Natural killer cell (primary cell): Measurements from ENCODE around the gene UST. TPM values are rescaled to one million over a fixed set of nuclear protein-coding genes. Genes with fewer than 3 reads are reported as not detected.
"Not testable (repeated sequence)": the region's sequence is repeated elsewhere in the genome, so short reads cannot be mapped to it uniquely, and the experiment has no call there.

ENCODE experiments used
- ATAC-seq, 3 donors: fragments of 150-1000 bp in 2 of 3; fragments of 200-7000 bp in 1 of 3; cut with Tn5 transposase; 1 replicate in 1 of 3; 2 replicates in 2 of 3; pipeline ENCODE4 v1.10.0; 2021; ENCODE audit warnings: mild to moderate bottlenecking in 2 of 3, moderate library complexity in 2 of 3
- DNase-seq, 2 donors: peaks; one replicate each; pipeline versions ENCODE4 v3.0.0 to v3.0.0-alpha.2; 2013 to 2021; ENCODE audit warnings: mixed read lengths in 1 of 2
- H3K27ac ChIP-seq: one replicate; pipeline ENCODE4 v1.5.1; 2013; ENCODE audit warnings: mild to moderate bottlenecking, low read length
- H3K27me3 ChIP-seq: one replicate; pipeline ENCODE4 v1.6.1; 2013; ENCODE audit warnings: low read length; ENCODE audit not compliant: control insufficient read depth, insufficient read depth
- H3K36me3 ChIP-seq: one replicate; pipeline ENCODE4 v1.6.1; 2013; ENCODE audit warnings: low read length; ENCODE audit not compliant: control insufficient read depth, insufficient read depth
- H3K4me1 ChIP-seq: one replicate; pipeline ENCODE4 v1.6.1; 2013; ENCODE audit warnings: low read length; ENCODE audit not compliant: control insufficient read depth, insufficient read depth
- H3K4me3 ChIP-seq: one replicate; pipeline ENCODE4 v1.5.1; 2013; ENCODE audit warnings: low read length
- H3K9me3 ChIP-seq: one replicate; pipeline ENCODE4 v1.6.1; 2013; ENCODE audit warnings: low read length; ENCODE audit not compliant: control insufficient read depth, insufficient read depth
- H3K27ac Mint-ChIP-seq, 2 donors: one replicate each; pipeline ENCODE4 v1.8.0; 2022; ENCODE audit warnings: mild to moderate bottlenecking in 2 of 2, mixed read lengths in 2 of 2, moderate library complexity in 1 of 2
- H3K27me3 Mint-ChIP-seq, 2 donors: one replicate each; pipeline ENCODE4 v1.8.0; 2022; ENCODE audit warnings: low read depth in 2 of 2, mixed read lengths in 2 of 2
- H3K36me3 Mint-ChIP-seq: one replicate; pipeline ENCODE4 v1.8.0; 2022; ENCODE audit warnings: mixed read lengths
- H3K4me1 Mint-ChIP-seq, 2 donors: one replicate each; pipeline ENCODE4 v1.8.0; 2022; ENCODE audit warnings: mixed read lengths in 2 of 2
- H3K4me3 Mint-ChIP-seq: one replicate; pipeline ENCODE4 v1.8.0; 2022; ENCODE audit warnings: mild to moderate bottlenecking, moderate library complexity, mixed read lengths
- H3K9me3 Mint-ChIP-seq, 2 donors: one replicate each; pipeline ENCODE4 v1.8.0; 2022; ENCODE audit warnings: mixed read lengths in 2 of 2
- WGBS: methylation state at CpG from one replicate; pipeline ENCODE4 v1.1.7; 2013; ENCODE audit warnings: missing lambda C conversion rate; ENCODE audit not compliant: insufficient coverage; 5-methylcytosine and 5-hydroxymethylcytosine counted together
- intact Hi-C: fragments of 100-400 bp; cut with micrococcal nuclease; formaldehyde crosslinking; loops from one replicate; pipeline ENCODE4 v1.14.2; 2022
- total RNA-seq, 4 donors: library from RNA; stranded (reverse); fragments of 120-200 nt in 1 of 4; gene quantifications; one replicate each; pipeline versions ENCODE4 v1.2.3 to v1.2.4, GENCODE V29; 2013 to 2022
- TF ChIP-seq, protein P1 (sequence below): fragments of 200-600 bp; IDR thresholded peaks from one replicate; pipeline ENCODE4 v1.8.0; 2022; ENCODE audit warnings: antibody characterized with exemption

UST gene
- total RNA-seq, 3 donors from 2014 or later (not counting 1 experiment from before 2014, with no cell fraction given), result 6.3 to 11.9 (median 10.6) TPM

DNA sequence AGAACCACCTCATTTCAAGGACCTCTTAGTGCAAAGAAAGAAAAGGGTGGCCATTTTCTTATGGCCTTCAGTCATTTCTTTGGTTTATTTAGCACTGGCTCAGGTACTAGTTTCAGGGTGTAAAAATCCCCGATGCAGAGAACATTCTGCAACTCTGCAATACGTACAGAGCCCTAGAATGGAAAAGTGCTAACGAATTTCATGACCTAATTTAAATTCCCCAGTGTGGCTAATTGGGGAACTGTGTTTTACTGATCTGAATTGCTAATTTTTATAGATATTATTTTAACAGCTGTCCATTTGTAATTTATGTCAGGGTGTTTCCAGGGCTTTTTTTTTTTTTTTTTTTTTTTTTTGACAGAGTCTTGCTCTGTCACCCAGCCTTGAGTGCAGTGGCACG, 160.7 kb downstream of the UST start:
- Mint-ChIP-seq H3K27me3 (no peaks in the 10 kb centered on the region), H3K4me1 (peaks cover 0 to 21% of the 10 kb centered on the region in 2 donors), H3K9me3 (no peaks in the 10 kb centered on the region), H3K36me3 (no peaks in the 10 kb centered on the region), H3K4me3 (no peak overlapping the region), H3K27ac (no peak overlapping the region)
- intact Hi-C loops, result no loop called here
- Histone ChIP-seq H3K27me3 (no peaks in the 10 kb centered on the region), H3K9me3 (no peaks in the 10 kb centered on the region), H3K4me1 (no peaks in the 10 kb centered on the region), H3K27ac (no peak overlapping the region), H3K4me3 (no peak overlapping the region), H3K36me3 (no peaks in the 10 kb centered on the region)
- TF ChIP-seq, protein P1, sequence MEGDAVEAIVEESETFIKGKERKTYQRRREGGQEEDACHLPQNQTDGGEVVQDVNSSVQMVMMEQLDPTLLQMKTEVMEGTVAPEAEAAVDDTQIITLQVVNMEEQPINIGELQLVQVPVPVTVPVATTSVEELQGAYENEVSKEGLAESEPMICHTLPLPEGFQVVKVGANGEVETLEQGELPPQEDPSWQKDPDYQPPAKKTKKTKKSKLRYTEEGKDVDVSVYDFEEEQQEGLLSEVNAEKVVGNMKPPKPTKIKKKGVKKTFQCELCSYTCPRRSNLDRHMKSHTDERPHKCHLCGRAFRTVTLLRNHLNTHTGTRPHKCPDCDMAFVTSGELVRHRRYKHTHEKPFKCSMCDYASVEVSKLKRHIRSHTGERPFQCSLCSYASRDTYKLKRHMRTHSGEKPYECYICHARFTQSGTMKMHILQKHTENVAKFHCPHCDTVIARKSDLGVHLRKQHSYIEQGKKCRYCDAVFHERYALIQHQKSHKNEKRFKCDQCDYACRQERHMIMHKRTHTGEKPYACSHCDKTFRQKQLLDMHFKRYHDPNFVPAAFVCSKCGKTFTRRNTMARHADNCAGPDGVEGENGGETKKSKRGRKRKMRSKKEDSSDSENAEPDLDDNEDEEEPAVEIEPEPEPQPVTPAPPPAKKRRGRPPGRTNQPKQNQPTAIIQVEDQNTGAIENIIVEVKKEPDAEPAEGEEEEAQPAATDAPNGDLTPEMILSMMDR, result no peak
- no peak for DNase-seq
- no peak for ATAC-seq
- WGBS, result 80% methylated on average over 4 of the region's 4 CpGs

DNA sequence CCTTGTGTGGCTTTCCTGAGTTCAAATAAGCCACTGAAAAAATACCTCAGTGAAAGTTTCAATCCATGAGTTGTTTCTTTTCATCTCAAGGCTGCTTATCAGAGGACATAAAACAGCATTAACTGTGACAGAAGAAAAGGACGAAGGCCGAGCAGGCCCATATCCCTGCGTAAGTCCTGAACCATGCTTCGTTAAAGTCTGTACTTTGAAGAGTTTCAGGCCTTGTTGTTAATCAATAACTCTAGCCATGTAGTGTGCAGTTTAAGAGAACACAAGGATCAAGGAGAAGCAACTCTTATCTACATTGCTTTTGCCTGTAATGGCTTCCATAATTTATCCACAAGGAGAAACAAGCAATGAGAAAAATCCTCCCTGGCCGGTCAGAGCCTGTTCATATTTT, 165.4 kb downstream of the UST start:
- Histone ChIP-seq H3K4me1 (no peaks in the 10 kb centered on the region), H3K9me3 (peaks cover 3% of the 10 kb centered on the region), H3K4me3 (no peak overlapping the region), H3K27me3 (no peaks in the 10 kb centered on the region), H3K27ac (no peak overlapping the region), H3K36me3 (no peaks in the 10 kb centered on the region)
- Mint-ChIP-seq H3K9me3 (no peaks in the 10 kb centered on the region), H3K4me3 (no peak overlapping the region), H3K27ac (no peak overlapping the region), H3K4me1 (peaks cover 5 to 12% of the 10 kb centered on the region in 2 donors), H3K36me3 (no peaks in the 10 kb centered on the region), H3K27me3 (no peaks in the 10 kb centered on the region)
- WGBS, result 96% methylated on average over 4 of the region's 5 CpGs
- DNase-seq (no peak), ATAC-seq (no peak)
- TF ChIP-seq, protein P1, result no peak
- intact Hi-C loops, result no loop called here

GRCh38 chr6:148915810-148916209, 169.0 kb downstream of the UST start:
- DNase-seq (no peak), ATAC-seq (no peak)
- no peaks in the 10 kb centered on the region for H3K27me3 Mint-ChIP-seq
- H3K4me3 ChIP-seq, result no peak overlapping the region
- H3K9me3 ChIP-seq, result peaks cover 6% of the 10 kb centered on the region
- peaks cover 18 to 20% of the 10 kb centered on the region in 2 donors for H3K4me1 Mint-ChIP-seq
- no peaks in the 10 kb centered on the region for H3K36me3 ChIP-seq
- intact Hi-C loops, result no loop called here
- H3K27ac ChIP-seq, result no peak overlapping the region
- WGBS, result 100% methylated on average over 1 of the region's 1 CpG
- no peaks in the 10 kb centered on the region for H3K4me1 ChIP-seq
- H3K4me3 Mint-ChIP-seq, result no peak overlapping the region
- H3K9me3 Mint-ChIP-seq, result peaks cover 5% of the 10 kb centered on the region in 2 donors
- H3K27me3 ChIP-seq, result no peaks in the 10 kb centered on the region
- no peak overlapping the region for H3K27ac Mint-ChIP-seq
- TF ChIP-seq, protein P1, result no peak
- peaks cover 8% of the 10 kb centered on the region for H3K36me3 Mint-ChIP-seq

DNA sequence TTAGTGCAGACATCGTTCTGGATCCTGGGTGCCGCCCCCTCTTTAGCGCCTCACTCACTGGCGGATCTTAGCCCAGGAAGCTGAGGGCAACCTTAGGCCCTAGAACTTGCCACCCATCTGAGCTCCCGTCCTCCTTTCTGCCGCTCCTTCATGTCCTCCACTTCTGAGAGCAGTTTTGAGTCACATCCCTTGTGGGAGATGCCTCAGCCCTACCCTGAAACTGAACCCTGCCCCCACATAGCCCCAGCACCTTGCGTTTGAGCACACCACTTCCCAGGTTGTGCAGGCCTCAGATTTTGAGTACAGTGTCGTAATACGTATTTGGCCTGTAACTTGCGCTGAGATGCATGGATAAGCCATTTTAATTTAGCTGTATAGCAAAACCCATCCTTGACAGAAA, 169.7 kb downstream of the UST start:
- H3K27ac ChIP-seq, H3K27me3 Mint-ChIP-seq, H3K4me1 ChIP-seq, H3K27ac Mint-ChIP-seq, H3K4me3 ChIP-seq, H3K9me3 ChIP-seq, H3K4me3 Mint-ChIP-seq, H3K9me3 Mint-ChIP-seq, H3K27me3 ChIP-seq, H3K36me3 Mint-ChIP-seq, DNase-seq, H3K36me3 ChIP-seq, ATAC-seq, intact Hi-C loops: not testable (repeated sequence)
- peaks cover 20% of the 10 kb centered on the region in 2 donors for H3K4me1 Mint-ChIP-seq
- WGBS, result 90% methylated on average over 10 of the region's 10 CpGs
